CD4-positive, alpha-beta T cell treated with Interferon alpha-2 for 1 hour (primary cell): Measurements from ENCODE around the gene GLP2R.
"Not testable (repeated sequence)": the region's sequence is repeated elsewhere in the genome, so short reads cannot be mapped to it uniquely, and the experiment has no call there.

Experiments
- DNase-seq, 2 donors: peaks; one replicate each; pipeline ENCODE4 v3.0.0-alpha.2; 2020 to 2022

GLP2R gene, protein sequence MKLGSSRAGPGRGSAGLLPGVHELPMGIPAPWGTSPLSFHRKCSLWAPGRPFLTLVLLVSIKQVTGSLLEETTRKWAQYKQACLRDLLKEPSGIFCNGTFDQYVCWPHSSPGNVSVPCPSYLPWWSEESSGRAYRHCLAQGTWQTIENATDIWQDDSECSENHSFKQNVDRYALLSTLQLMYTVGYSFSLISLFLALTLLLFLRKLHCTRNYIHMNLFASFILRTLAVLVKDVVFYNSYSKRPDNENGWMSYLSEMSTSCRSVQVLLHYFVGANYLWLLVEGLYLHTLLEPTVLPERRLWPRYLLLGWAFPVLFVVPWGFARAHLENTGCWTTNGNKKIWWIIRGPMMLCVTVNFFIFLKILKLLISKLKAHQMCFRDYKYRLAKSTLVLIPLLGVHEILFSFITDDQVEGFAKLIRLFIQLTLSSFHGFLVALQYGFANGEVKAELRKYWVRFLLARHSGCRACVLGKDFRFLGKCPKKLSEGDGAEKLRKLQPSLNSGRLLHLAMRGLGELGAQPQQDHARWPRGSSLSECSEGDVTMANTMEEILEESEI

DNA sequence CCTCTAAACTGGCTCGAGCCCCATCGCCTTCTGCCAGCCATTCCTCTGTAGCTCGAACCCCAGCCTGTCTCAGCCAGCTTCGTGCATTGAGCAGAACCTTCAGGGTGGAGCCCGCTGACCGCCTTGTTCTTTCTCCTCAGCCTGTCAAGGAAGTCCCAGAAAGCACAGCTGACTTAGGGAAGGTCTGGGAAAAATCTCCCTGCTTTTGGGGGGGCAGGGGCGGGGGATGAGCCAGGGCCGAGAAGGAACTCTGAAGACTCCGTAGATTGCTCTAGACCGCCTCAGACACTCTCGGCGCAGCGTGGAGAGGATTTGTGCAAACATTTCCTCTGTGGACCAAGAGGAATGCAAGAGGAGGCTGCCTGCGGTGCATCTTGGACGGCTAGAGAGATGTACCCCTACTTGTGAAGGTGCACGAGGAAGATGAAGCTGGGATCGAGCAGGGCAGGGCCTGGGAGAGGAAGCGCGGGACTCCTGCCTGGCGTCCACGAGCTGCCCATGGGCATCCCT, at the start of gene GLP2R:
Gene GLP2R, plus strand, starts transcription at position 284 of the 510 bp plus-strand sequence. Its CDS starts 140 bp downstream, at position 424.
- DNase-seq = no peak

GRCh38 chr17:9776911-9777310, 48.8 kb upstream of the GLP2R start:
- no peak for DNase-seq

- DNase-seq = no peak
Observed at GRCh38 chr17:9780552-9780951, 45.2 kb upstream of the GLP2R start.

- no peak for DNase-seq
Observed at GRCh38 chr17:9783050-9783449, 42.7 kb upstream of the GLP2R start.

DNA sequence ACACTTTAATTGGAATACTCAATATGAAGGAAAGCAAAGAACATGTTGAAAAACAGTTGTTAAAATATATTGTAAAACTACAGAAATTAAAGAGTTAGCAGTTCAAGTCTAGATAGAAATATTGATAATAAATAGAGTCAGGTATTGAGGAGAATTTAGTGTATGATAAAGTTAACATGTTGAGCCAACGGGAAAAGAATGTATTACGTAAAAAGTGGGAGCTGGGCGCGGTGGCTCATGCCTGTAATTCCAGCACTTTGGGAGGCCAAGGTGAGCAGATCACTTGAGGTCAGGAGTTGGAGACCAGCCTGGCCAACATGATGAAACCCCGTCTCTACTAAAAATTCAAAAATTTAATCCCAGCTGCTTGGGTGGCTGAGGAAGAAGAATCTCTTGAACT, 42.3 kb upstream of the GLP2R start:
- DNase-seq = not testable (repeated sequence)

DNA sequence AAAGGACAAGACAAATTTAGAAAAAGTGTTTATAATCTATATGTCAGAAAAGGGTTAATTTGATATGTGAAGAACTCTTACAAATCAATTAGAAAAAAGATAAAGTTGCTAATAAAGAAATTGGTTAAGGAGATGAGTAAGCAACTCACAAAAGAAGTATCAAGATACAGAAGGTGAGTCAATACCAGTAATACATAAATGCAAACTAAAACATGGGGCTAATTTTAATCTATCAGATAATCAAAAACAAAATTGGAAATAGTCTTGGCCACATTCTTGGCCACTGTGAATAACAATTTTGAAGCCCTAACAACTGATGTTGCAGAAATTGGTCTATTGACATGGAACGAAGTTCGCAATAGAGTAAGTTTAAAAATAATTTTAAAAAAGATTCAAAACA, 41.2 kb upstream of the GLP2R start:
- no peak for DNase-seq

- DNase-seq = no peak
Observed at GRCh38 chr17:9788601-9789000, 37.1 kb upstream of the GLP2R start.

- no peak for DNase-seq
Observed at GRCh38 chr17:9790316-9790715, 35.4 kb upstream of the GLP2R start.

- no peak for DNase-seq
Observed at GRCh38 chr17:9790889-9791876, 34.5 kb upstream of the GLP2R start, which contains the start of gene DHRS7C. DHRS7C (minus strand) TSS chr17:9791592; CDS start chr17:9791284, 308 bp downstream.

DNA sequence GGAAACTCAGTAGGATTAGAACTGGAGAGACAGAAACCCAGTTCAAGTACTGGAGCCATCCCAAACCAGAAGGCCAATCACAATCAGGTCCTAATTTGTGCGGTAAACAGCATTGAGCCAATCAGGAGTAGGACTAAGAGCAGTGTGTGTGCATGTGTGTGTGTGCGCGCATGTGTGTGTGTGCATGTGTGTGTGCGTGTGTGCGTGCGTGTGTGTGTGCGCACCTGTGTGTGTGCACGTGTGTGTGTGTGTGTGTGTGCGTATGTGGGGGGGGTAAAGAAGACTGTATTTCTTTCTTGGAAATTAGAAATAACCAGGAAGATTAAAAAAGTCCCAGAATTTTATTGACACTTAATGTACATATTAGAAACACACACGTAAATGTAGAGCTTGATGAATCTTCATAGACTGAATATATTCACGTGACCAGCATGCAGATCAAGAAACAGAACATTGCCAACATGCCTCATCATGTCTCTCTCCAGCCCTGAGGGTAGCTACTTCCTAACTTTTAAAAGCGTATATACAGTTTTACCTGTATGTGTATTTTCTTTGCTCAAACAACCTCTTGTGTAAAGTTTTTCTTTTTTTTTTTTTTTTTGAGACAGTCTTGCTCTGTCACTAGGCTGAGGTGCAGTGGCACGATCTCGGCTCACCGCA, 33.4 kb upstream of the GLP2R start:
- no peak for DNase-seq

DNA sequence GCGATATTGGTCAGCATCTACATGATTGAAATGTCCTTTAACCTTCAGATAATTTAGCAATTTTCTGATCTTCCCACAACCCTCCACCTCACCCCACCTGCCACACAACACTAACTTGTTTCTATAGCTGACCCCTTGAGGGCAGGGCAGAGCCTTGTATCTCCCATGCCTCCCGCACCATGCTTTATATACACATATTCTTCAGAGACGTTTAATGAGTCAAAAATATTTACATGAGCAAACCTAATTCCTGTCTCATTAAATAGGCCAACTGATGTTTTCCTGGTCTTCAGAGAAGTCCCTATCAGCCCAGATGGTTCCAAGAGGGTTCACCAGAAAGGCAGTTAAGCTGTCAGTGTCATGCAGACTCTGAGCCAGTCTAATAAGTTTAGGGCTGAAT, 27.7 kb upstream of the GLP2R start:
- no peak for DNase-seq

DNA sequence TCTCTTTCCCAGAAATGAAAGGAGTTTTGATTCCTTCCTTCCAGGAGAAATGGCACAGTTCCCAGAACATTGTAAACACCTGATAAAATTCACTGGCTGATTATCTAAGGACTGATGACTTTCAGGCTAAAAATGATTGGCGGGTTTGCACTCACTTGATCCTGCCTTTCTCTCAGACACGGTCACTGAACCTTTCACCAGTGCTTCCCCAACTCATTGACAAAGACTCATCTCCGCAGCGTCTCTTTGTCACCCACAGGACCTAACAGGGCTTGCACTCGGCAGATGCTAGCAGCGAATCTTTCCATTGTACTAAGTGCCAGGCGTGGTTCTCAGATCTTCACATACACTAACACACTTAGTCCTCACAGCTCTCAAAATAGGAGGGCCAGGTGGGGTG, 27.0 kb upstream of the GLP2R start:
- no peak for DNase-seq

DNA sequence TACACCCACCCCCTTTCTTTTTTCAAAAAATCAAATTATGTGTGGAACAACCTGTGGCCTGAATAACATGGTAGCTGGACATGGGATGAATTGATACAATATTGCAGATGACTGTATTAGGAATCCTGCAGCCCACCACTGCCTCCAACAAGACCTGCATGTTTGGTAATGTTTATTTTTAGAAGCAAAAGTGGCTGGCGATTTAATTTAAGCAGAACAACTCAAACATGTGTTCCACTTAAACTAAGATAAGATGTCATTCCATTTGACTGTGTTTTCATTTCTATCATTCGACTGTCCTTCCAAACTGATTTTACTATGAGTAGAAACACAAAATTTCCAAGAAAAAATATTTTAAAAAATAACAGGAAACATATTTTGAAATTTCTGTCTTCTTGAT, 24.2 kb upstream of the GLP2R start:
- no peak for DNase-seq

GRCh38 chr17:9802294-9802693, 23.4 kb upstream of the GLP2R start:
- DNase-seq = no peak

GRCh38 chr17:9802697-9803096, 23.0 kb upstream of the GLP2R start:
- DNase-seq = no peak

DNA sequence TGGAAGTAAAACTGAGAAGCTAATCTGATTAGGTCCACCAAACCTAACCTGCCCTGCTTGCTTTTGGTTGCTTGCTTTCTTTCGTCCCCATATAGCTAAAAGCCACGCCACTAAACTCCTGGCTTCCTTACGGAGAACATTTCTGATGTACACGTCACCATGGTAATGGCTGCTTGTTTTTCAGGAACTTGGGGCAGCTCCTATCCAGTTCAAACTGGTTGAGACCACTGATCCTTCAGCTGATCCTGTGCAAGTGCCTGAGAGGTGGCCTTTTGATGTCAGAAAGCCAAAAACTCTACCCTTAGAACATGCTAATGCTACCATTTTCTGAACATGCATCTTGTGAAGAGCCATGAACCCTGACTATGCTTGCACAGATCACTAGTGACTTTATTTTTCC, 20.0 kb upstream of the GLP2R start:
- DNase-seq = no peak

GRCh38 chr17:9806699-9807098, 19.0 kb upstream of the GLP2R start:
- DNase-seq = no peak

GRCh38 chr17:9809409-9809808, 16.3 kb upstream of the GLP2R start:
- DNase-seq = no peak

DNA sequence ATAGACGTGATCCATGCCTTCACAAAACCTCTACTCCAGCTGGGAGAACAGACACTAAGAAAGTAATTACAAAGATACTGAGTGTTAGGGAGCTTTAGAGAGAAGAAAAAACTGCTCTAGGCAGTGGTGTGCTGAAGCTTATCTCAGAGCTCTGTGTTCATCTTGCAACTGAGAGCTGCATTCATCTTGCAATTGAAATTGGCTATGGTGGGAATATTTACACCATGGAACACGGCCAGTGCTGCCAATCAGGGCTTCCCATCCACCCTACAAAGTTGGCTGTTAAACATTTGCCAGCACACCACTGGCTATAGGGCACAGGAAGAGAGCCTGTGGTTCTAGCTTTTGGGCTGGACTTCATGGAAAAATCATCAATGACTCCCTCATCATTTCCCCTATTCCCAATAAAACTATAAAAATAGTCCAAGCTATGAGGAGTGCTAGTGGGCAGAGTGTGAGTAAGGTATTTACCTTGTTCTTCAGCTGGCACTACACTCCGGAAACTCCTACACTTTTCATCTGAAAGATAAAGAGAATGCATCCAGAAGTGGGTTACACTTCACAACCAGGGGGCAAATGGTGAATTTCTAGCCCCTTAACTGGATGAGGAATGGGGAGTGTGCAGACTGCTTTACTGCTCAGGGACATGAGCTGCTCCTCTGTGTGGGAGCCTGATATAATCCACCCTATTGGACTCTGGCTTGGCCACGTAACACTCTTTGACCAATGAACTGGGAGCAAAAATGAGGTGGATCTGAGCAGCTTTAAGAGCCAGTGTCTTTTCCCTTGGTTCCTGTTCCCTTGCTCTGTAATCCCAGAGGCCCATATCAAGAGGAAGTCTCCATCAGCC, 15.4 kb upstream of the GLP2R start:
- DNase-seq = no peak

DNA sequence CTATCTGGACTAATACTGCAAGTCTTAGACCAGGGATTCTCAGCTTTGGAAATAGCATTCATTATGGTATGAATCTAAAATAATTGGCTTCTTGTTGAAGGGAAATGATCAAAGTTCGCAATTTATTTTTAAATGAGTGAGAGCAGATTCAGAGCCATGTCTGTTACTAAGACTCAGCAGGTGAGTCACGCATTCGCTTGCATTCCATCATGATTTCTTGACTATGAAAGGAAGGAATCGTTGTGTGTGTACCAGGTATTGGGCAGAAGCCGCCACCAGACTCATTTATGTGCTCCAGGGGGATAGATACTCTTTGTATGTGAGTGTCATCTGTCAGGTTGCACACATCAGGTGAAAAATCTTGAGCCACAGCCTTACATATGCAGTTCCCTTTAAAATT, 14.6 kb upstream of the GLP2R start:
- no peak for DNase-seq

- no peak for DNase-seq
Observed at GRCh38 chr17:9811537-9811936, 14.2 kb upstream of the GLP2R start.

DNA sequence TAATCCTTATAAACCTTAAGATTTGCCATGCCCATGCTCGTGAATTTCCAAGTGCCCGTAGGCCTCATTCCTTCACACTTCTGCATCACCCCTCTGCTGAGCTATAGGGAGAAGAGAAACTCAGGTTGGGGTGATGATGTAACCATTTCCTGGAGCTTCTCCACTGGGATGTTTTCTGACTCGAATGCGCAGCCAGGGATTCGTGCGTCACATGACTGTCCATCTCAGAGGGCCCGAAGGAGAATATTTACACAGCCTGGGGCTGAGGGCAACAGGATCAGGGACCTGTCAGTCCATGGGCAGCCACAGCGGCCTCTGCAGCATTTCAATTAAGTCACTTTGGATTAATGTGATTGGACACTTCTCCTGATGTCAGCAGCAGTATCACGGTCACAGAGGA, 12.6 kb upstream of the GLP2R start:
- no peak for DNase-seq
